NOMO-1 treated with DMSO at 0.1 percent for 48 hours (cell line): ENCODE data around the gene GPC5.

ENCODE experiments used
- DNase-seq: peaks from one replicate; lab custom pipeline; 2025; ENCODE audit not compliant: unreplicated experiment; lab: John Stamatoyannopoulos, UW

GPC5 gene

GRCh38 chr13:91586609-91587008, 188.2 kb downstream of the GPC5 start:
- DNase-seq: no peak

- DNase-seq: no peak
These were observed 190.1 kb downstream of the GPC5 start for GRCh38 chr13:91588541-91588940.

DNA sequence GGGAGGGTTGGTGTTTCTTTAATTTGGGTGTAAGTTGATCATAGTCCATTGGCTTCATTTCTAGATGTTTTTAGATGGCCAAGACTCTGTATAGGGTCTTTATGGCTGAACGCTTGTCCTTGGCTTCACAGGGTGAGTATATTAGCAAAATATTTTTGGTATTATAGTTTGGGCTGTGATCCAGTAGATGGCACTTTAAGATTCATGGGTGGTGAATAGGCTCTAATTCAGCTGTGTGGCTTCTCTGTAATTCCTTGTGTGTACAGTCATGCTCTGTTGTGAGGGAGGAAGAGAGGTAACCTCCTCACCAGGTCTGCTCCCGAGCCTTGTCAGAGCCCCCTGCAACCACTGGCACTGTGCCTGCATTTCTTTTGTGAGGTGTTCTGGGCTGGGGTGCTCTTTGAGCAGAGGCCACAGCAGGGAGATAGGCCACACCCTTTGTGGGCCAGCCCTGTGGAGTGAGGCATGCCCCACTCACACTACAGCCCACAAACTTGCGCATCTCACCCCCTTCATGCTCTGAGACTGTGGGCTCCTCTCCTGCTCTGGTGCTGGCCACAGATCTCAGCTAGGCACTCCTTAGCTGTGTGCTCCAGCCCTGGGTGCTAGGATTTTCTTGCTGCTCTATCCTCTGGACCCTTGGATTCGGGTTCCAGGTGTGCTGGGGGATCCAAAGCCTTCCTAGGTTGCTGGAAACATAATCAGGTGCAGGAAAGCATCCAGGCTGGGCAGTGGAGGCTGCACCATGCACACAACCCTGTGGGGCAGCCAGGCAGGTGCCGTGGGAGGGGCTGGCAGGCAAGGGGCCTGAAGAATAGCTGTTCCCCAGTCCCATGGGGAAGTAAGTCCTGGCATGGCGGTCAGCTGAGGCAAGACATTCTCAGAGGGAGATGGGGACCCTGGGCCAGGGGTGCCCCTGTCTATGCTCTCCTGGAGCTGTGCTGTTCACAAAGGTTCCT, 193.9 kb downstream of the GPC5 start:
- no peak for DNase-seq

DNA sequence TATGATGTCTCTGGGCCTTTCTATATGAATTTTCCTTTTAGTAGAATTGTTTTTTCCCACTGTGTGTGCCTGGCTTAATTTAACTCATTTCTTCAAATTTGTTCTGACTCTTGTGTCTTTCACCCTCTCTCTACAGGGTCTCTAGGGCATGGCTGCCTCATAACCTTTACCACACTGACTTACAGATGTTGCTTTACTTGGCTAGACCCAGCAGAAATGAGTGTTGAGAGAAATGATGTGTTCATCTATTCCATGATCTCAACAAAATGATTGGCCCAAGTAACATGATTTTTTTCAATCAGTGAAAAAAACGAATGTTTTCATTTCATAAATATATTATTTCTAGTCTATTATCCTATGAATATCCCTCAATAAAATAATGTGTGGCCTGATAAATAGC, 195.0 kb downstream of the GPC5 start:
- DNase-seq: no peak

- no peak for DNase-seq
These were observed 195.6 kb downstream of the GPC5 start for GRCh38 chr13:91594061-91594460.

DNA sequence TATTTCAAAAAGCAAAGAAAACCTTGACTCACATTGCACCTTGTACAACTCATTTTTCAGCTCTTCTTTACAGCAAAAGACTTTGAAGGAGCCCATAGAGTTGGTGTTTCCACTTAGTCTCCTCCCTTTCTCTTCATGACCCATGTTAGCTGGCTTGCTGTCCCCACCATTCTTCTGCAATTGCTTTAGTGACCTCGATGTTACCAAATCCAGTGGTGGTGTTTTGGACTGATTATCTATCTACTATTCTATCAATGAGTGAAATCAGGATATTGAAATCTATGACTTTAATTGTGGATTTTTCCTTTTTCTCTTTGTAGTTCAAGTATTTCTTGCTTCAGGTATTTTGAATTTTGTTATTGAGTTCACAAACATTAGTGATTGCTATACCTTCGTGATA, 197.3 kb downstream of the GPC5 start:
- no peak for DNase-seq

DNA sequence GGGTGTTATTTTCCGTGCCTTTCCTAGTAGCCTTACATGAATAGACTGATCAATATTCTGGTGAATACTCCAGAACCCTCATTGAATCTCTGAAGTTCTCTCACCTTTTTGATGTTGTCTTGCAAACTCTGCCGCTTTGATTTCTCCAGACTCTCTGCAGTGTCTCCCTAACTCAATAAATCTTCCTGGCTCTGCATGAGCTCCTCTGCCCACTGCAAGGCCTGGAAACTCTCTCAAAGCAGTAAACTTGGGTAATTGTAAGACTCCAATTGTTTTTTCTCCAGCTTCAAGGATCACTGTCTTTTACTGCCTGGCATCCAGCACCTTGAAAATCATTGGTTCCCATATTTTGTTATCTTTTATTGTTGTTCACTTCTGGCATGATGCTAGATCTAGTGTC, 198.4 kb downstream of the GPC5 start:
- no peak for DNase-seq

- no peak for DNase-seq
These were observed 200.2 kb downstream of the GPC5 start for GRCh38 chr13:91598655-91599054.

GRCh38 chr13:91601273-91601672, 202.9 kb downstream of the GPC5 start:
- no peak for DNase-seq

DNA sequence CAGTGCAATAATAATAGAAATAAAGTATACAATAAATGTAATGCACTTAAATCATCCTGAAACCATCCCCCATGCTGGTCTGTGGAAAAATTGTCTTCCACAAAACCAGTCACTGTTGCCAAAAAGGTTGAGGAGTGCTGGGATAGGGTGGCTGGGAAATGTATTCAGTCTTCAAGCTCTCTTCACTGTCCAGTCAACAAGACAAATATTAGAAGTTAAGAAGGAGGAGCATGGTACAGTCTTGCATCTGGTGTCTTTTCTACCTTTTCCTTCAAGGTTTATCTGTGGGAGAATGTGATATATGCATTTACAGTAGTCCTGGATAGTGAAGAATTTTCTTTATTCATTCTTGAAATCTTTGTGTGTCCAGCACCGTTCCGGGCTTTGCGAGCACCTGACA, 203.4 kb downstream of the GPC5 start:
- no peak for DNase-seq

GRCh38 chr13:91609353-91609752, 210.9 kb downstream of the GPC5 start:
- DNase-seq: no peak

- no peak for DNase-seq
These were observed 219.9 kb downstream of the GPC5 start for GRCh38 chr13:91618315-91618714.

GRCh38 chr13:91620670-91621141, 222.3 kb downstream of the GPC5 start:
- DNase-seq: no peak

DNA sequence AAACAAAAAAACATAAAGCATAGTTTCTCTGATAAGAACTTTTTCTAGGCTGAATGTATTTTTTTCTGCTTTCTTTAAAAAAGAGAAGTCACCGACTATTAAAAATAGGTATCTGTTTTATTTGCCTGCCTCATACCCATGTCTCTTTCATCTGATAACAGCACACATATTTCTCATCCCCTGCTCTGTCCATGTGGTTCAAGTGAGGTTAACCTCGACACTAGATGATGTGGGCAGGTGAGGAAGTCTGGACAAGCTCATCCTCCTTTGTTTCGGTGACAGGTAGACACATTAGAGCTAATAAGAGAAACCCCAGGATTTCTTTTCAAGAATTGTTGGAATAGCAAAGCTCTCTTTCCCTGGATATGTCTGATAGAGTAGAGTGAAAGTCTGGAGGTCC, 222.7 kb downstream of the GPC5 start:
- no peak for DNase-seq

DNA sequence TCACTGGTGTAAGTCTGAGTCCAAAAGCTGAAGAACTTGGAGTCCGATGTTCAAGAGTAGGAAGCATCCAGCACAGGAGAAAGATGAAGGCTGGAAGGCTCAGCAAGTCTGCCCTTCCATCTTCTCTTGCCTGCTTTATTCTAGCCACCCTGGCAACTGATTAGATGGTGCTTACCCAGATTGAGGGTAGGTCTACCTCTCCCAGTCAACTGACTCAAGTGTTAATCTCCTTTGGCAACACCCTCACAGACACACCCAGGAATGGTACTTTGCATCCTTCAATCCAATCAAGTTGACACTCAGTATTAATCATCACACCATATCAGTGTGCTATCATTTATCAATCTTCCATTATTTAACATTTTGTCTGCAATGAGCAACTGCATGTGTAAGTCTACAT, 223.5 kb downstream of the GPC5 start:
- no peak for DNase-seq

DNA sequence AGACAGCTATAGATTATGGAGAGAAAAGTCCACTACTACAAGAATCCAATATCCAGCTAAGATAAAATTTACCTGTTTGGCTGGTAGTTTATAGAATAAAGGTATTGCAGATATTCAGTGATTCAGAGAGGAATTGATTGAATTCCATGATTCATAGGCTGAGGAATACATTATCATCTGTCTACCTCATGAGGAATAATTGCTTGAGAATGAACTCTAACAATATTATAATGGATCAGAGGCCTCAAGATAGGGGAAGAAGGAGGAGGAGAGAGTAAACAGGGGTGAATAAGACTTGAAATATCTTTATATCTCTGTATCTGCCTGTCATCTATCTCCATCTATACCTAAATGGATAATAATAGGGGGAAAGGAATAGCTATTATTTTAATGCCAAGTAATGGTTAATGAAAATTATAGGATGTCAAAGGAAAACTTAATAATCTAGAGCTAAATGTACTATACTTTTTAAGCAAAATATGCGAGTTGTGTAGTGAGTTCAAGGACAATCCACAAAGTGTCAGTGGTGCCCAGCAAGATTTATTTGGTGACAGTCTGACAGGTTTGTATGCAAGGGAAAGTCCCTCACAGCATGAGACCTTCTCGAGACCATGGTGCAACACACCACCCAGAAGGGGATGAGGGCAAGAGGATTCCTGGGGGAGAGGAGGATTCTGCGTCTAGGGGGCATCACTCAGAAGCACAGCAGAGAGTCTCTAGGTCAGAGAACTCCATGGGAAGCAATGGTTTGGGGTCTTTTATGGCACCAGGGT, 224.5 kb downstream of the GPC5 start:
- DNase-seq: no peak

- DNase-seq: no peak
These were observed 229.7 kb downstream of the GPC5 start for GRCh38 chr13:91627952-91628739.

- DNase-seq: no peak
These were observed 232.5 kb downstream of the GPC5 start for GRCh38 chr13:91630946-91631345.

DNA sequence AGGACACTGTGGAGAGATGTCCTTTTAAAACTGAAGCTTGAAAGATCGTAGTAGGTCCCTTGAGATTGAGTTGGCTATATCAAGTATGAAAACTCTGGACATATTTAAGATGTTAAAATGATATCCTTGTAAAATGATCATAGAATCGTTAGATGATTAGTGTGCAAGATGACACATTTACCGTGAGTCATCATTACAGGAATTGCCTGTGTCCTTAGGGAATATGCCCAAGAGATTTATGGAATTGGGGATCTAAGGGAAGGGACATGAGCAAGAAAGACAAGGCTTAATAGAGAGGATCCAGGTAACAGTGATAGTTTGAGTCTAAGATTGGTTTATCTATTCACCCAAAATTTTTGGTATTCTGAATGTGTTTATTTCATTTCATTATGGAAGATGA, 233.7 kb downstream of the GPC5 start:
- no peak for DNase-seq

DNA sequence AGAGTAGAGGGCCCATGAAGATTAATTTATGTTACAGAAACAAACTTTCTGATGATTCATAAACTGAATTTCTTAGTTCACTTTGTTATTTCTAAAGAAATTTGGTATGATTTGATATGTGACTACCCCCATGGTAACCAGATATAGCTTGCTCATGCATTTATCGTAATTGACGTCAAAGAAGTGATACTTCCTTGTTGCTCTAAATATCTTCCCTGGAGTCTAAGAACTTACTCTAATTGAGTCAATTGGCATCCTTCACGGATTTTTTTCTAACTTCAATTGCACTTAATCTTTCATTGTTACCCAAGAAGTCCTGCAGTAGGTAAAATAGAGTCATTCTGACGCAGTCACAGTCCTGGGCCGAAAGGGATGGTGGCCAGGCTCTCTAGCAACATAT, 240.9 kb downstream of the GPC5 start:
- DNase-seq: no peak

DNA sequence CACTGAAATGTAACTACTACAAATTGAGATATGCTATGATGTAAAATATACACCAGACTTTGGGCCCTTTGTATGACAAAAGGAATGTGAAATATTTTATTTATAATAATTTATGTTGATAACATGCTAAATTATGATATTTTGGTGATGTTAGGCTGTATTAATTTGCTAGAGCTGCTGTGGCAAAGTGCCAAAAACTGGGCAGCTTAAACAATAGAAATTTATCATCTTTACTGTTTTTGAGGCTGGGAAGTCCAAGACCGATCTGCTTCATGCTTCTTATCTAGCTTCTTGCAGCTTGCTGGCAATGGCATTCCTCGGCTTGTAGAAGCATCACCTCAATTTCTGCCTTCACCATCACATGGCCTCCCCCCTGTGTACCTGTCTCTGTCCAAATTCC, 245.0 kb downstream of the GPC5 start:
- DNase-seq: no peak
